Neural cell (in vitro differentiated cells): Measurements from ENCODE around the gene ZC3H4. TPM values are rescaled to one million over a fixed set of nuclear protein-coding genes. Genes with fewer than 3 reads are reported as not detected.
"Not testable (repeated sequence)": the region's sequence is repeated elsewhere in the genome, so short reads cannot be mapped to it uniquely, and the experiment has no call there.

Source experiments
- H2AFZ ChIP-seq: fragments of 200-600, 300-800 bp; sonication (generic), shearing (Covaris generic); 2 replicates; pipeline ENCODE4 v1.6.0; 2014; ENCODE audit warnings: low read depth, mild to moderate bottlenecking, antibody characterized with exemption, low read length, moderate library complexity
- H3F3A ChIP-seq: fragments of 200-600 bp; shearing (Covaris generic); 2 replicates; pipeline ENCODE4 v1.6.1; 2016; ENCODE audit warnings: mild to moderate bottlenecking, moderate library complexity, mixed read lengths, antibody characterized with exemption, low read length; ENCODE audit not compliant: insufficient read depth, poor library complexity, severe bottlenecking
- H3K27ac ChIP-seq: fragments of 200-600, 300-800 bp; sonication (generic), shearing (Covaris generic); 2 replicates; pipeline ENCODE4 v1.5.1; 2014; ENCODE audit warnings: mild to moderate bottlenecking, low read length, moderate library complexity
- H3K27me3 ChIP-seq: fragments of 300-800, 200-600 bp; sonication (generic), shearing (Covaris generic); 2 replicates; pipeline ENCODE4 v1.6.0; 2014; ENCODE audit warnings: mild to moderate bottlenecking, low read depth, low read length, moderate library complexity; ENCODE audit not compliant: insufficient read depth
- H3K36me3 ChIP-seq: fragments of 300-800, 200-600 bp; sonication (generic), shearing (Covaris generic); 2 replicates; pipeline ENCODE4 v1.5.1; 2014; ENCODE audit warnings: mild to moderate bottlenecking, antibody characterized with exemption, low read length, moderate library complexity; ENCODE audit not compliant: insufficient read depth
- H3K4me2 ChIP-seq: fragments of 300-800, 200-600 bp; sonication (generic), shearing (Covaris generic); 2 replicates; pipeline ENCODE4 v1.6.0; 2014; ENCODE audit warnings: mild to moderate bottlenecking, low read length
- H3K4me3 ChIP-seq: fragments of 300-800, 200-600 bp; sonication (generic), shearing (Covaris generic); 2 replicates; pipeline ENCODE4 v1.5.1; 2014; ENCODE audit warnings: mild to moderate bottlenecking, low read length, moderate library complexity
- H3K79me2 ChIP-seq: fragments of 200-600 bp; shearing (Covaris generic); replicated peaks from 2 replicates; pipeline ENCODE4 v1.6.0; 2014; ENCODE audit warnings: mild to moderate bottlenecking, low read length, moderate library complexity; ENCODE audit not compliant: insufficient read depth
- H3K9ac ChIP-seq: fragments of 300-800, 200-600 bp; sonication (generic), shearing (Covaris generic); 2 replicates; pipeline ENCODE4 v1.6.1; 2016; ENCODE audit warnings: mild to moderate bottlenecking, low read length, mixed read lengths
- H3K9me2 ChIP-seq: fragments of 200-600 bp; shearing (Covaris generic); 2 replicates; pipeline ENCODE4 v1.6.1; 2016; ENCODE audit warnings: mild to moderate bottlenecking, low read length, mixed read lengths; ENCODE audit not compliant: insufficient read depth
- H3K9me3 ChIP-seq: fragments of 200-600, 300-800 bp; sonication (generic), shearing (Covaris generic); 2 replicates; pipeline ENCODE4 v1.6.1; 2016; ENCODE audit warnings: mild to moderate bottlenecking, mixed run types, low read length, moderate library complexity, mixed read lengths
- H4K20me1 ChIP-seq: fragments of 200-600 bp; shearing (Covaris generic); 2 replicates; pipeline ENCODE4 v1.6.1; 2016; ENCODE audit warnings: mild to moderate bottlenecking, mixed run types; ENCODE audit not compliant: insufficient read depth
- EP300 ChIP-seq: fragments of 450-650 bp; conservative IDR thresholded peaks from 2 replicates; pipeline ENCODE4 v1.6.1; 2014; ENCODE audit warnings: antibody characterized with exemption, mild to moderate bottlenecking, moderate library complexity; ENCODE audit not compliant: poor library complexity, severe bottlenecking
- EZH2 ChIP-seq: fragments of 200-600, 300-800 bp; shearing (Covaris generic), sonication (generic); IDR thresholded peaks from 2 replicates; pipeline ENCODE4 v1.6.1; 2014; ENCODE audit warnings: antibody characterized with exemption, low read length, borderline replicate concordance, mild to moderate bottlenecking; ENCODE audit not compliant: insufficient read depth, poor library complexity, severe bottlenecking
- MXI1 ChIP-seq: fragments of 450-650 bp; conservative IDR thresholded peaks from 2 replicates; pipeline ENCODE4 v1.6.1; 2014; ENCODE audit warnings: antibody characterized with exemption, mild to moderate bottlenecking; ENCODE audit not compliant: poor library complexity, severe bottlenecking
- POLR2AphosphoS5 ChIP-seq: IDR thresholded peaks from 2 replicates; pipeline ENCODE4 v1.6.1; 2012
- RAD21 ChIP-seq: fragments of 450-650 bp; conservative IDR thresholded peaks from 2 replicates; pipeline ENCODE4 v1.6.1; 2014; ENCODE audit warnings: antibody characterized with exemption, mild to moderate bottlenecking, moderate library complexity
- SMC3 ChIP-seq: fragments of 450-650 bp; conservative IDR thresholded peaks from 2 replicates; pipeline ENCODE4 v1.6.1; 2014; ENCODE audit warnings: antibody characterized with exemption, mild to moderate bottlenecking, moderate library complexity; ENCODE audit not compliant: poor library complexity
- TAF1 ChIP-seq: IDR thresholded peaks from 2 replicates; pipeline ENCODE4 v1.6.1; 2012; ENCODE audit warnings: low read depth
- polyA plus RNA-seq: library from polyadenylated mRNA; depleted of rRNA; stranded (reverse); fragments of >200 nt; gene quantifications from 2 replicates; pipeline ENCODE4 v1.2.3, GENCODE V29; 2014
- TF ChIP-seq, protein P1 (sequence below): IDR thresholded peaks from 2 replicates; pipeline ENCODE4 v1.6.1; 2012; ENCODE audit warnings: borderline replicate concordance
- TF ChIP-seq, protein P2 (sequence below): fragments of 450-650 bp; IDR thresholded peaks from 2 replicates; pipeline ENCODE4 v1.5.1; 2014; ENCODE audit warnings: antibody characterized with exemption, mild to moderate bottlenecking, moderate library complexity; ENCODE audit not compliant: poor library complexity, severe bottlenecking

ZC3H4 gene
- polyA plus RNA-seq, 1 donor from 2014 or later, result 5.1 TPM

DNA sequence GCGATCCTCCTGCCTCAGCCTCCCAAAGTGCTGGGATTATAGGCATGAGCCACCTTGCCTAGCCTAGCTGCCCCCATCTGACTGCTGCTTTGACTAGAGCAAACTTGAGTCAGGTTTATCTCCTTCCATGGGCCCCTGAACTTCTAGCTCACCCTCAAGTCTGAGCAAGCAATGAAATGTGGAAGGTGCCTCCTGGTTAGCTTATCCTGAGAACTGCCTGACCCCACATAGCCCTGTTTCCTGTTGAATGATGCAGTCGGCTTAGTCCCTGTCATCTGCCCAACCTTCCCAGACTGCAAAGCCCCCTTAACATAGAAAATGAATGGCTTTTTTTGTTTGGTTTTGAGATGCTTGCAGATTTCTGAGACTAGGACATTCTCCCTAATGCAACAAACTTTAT, 56.2 kb downstream of the ZC3H4 start:
- no peak overlapping the region for H3K4me3 ChIP-seq
- no peak overlapping the region for H3K27ac ChIP-seq
- no peaks in the 10 kb centered on the region for H3F3A ChIP-seq

DNA sequence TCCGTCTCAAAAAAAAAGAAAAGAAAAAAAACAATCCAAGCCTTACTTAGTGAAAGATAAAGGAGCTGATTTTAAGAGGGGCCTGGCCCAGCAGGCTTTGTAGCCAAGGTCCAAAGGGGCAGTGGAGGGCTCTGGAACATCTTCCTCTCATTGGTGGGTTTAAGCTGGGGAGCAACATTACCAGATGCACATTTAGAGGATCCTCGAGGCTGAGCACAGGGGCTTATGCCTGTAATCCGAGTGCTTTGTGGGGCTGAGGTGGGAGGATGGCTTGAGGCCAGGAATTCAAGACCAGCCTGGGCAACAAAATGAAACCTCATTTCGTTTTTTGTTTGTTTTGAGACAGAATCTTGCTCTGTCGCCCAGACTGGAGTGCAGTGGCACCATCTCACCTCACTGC, 57.2 kb downstream of the ZC3H4 start:
- no peaks in the 10 kb centered on the region for H3K36me3 ChIP-seq
- TF ChIP-seq, protein P1, sequence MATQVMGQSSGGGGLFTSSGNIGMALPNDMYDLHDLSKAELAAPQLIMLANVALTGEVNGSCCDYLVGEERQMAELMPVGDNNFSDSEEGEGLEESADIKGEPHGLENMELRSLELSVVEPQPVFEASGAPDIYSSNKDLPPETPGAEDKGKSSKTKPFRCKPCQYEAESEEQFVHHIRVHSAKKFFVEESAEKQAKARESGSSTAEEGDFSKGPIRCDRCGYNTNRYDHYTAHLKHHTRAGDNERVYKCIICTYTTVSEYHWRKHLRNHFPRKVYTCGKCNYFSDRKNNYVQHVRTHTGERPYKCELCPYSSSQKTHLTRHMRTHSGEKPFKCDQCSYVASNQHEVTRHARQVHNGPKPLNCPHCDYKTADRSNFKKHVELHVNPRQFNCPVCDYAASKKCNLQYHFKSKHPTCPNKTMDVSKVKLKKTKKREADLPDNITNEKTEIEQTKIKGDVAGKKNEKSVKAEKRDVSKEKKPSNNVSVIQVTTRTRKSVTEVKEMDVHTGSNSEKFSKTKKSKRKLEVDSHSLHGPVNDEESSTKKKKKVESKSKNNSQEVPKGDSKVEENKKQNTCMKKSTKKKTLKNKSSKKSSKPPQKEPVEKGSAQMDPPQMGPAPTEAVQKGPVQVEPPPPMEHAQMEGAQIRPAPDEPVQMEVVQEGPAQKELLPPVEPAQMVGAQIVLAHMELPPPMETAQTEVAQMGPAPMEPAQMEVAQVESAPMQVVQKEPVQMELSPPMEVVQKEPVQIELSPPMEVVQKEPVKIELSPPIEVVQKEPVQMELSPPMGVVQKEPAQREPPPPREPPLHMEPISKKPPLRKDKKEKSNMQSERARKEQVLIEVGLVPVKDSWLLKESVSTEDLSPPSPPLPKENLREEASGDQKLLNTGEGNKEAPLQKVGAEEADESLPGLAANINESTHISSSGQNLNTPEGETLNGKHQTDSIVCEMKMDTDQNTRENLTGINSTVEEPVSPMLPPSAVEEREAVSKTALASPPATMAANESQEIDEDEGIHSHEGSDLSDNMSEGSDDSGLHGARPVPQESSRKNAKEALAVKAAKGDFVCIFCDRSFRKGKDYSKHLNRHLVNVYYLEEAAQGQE, result no peak
- TF ChIP-seq SMC3, result no peak
- TF ChIP-seq, protein P2, sequence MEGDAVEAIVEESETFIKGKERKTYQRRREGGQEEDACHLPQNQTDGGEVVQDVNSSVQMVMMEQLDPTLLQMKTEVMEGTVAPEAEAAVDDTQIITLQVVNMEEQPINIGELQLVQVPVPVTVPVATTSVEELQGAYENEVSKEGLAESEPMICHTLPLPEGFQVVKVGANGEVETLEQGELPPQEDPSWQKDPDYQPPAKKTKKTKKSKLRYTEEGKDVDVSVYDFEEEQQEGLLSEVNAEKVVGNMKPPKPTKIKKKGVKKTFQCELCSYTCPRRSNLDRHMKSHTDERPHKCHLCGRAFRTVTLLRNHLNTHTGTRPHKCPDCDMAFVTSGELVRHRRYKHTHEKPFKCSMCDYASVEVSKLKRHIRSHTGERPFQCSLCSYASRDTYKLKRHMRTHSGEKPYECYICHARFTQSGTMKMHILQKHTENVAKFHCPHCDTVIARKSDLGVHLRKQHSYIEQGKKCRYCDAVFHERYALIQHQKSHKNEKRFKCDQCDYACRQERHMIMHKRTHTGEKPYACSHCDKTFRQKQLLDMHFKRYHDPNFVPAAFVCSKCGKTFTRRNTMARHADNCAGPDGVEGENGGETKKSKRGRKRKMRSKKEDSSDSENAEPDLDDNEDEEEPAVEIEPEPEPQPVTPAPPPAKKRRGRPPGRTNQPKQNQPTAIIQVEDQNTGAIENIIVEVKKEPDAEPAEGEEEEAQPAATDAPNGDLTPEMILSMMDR, result no peak
- no peak for TF ChIP-seq EP300
- no peak for TF ChIP-seq POLR2AphosphoS5
- TF ChIP-seq TAF1, result no peak
- no peak for TF ChIP-seq RAD21
- no peak for TF ChIP-seq MXI1
- TF ChIP-seq EZH2, result no peak
- no peak overlapping the region for H3K4me3 ChIP-seq
- H3K79me2 ChIP-seq, result no peaks in the 10 kb centered on the region
- H3K9ac ChIP-seq, result no peak overlapping the region
- no peaks in the 10 kb centered on the region for H3K9me2 ChIP-seq
- H3K9me3 ChIP-seq, result no peaks in the 10 kb centered on the region
- H3K4me2 ChIP-seq, result no peak overlapping the region
- H4K20me1 ChIP-seq, result no peaks in the 10 kb centered on the region
- H2AFZ ChIP-seq, result no peak overlapping the region
- H3F3A ChIP-seq, result no peaks in the 10 kb centered on the region
- H3K27me3 ChIP-seq, result no peaks in the 10 kb centered on the region
- no peak overlapping the region for H3K27ac ChIP-seq

More for the DNA sequence above, 56.2 kb downstream of the ZC3H4 start:
- no peaks in the 10 kb centered on the region for H3K36me3 ChIP-seq
- no peak overlapping the region for H3K9ac ChIP-seq
- H3K9me3 ChIP-seq, result no peaks in the 10 kb centered on the region
- H4K20me1 ChIP-seq, result no peaks in the 10 kb centered on the region
- no peaks in the 10 kb centered on the region for H3K27me3 ChIP-seq
- no peaks in the 10 kb centered on the region for H3K79me2 ChIP-seq
- TF ChIP-seq RAD21, result no peak
- TF ChIP-seq, protein P1, result no peak
- no peaks in the 10 kb centered on the region for H3K9me2 ChIP-seq
- H3K4me2 ChIP-seq, result no peak overlapping the region
- H2AFZ ChIP-seq, result no peak overlapping the region

DNA sequence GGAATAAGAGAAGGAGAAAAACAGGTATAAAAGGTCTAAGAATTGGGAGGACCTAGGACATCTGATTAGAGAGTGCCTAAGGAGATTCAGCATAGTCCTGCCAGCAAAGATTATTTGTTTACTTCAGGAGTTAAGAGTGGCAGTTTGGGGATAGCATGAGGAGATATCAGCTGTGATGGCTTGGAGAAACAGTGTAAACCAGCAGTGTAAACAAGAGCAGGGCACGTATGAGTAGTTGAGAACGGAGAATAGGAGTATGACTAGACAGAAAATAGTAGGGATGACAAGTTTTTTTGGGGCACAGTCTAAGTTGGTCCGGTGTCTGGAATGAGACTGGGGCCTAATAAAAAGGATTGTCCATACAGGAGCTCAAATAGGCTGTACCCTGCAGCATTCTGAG, 63.0 kb downstream of the ZC3H4 start:
- not testable (repeated sequence) for H3K27ac ChIP-seq

More for the DNA sequence above, 63.0 kb downstream of the ZC3H4 start:
- H3K79me2 ChIP-seq, H3K4me2 ChIP-seq, H3K9me2 ChIP-seq, H3F3A ChIP-seq, H3K36me3 ChIP-seq, H2AFZ ChIP-seq, H3K9ac ChIP-seq, H3K9me3 ChIP-seq, H4K20me1 ChIP-seq, H3K4me3 ChIP-seq, H3K27me3 ChIP-seq: not testable (repeated sequence)
